Measurements from ENCODE around the gene CCSER1.

The CCSER1 gene

DNA sequence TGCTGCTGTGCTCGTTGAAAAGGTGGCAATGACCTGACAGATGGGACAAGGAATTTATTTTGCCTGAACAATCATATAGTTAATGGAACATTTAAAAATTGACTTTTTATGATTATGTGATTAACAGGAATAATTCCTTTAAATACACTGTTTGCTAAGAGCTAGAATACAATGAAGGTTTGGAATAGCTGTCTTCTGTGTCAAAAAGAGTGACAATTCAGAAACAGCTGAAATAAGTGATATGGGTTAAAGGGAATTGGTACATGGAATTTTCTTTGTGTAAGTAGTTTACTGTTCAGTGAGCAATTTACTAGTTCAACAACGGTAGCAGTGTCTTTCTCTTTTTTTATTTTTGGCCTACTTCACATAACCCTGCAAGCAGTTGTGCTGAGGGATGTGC is 1093.1 kb downstream of the CCSER1 start:
- H3K4me3 ChIP-seq (ENCODE audit: low read depth, low read length): no peak overlapping the region
- no peaks in the 10 kb centered on the region for H3K36me3 ChIP-seq
- TF ChIP-seq, protein P1, sequence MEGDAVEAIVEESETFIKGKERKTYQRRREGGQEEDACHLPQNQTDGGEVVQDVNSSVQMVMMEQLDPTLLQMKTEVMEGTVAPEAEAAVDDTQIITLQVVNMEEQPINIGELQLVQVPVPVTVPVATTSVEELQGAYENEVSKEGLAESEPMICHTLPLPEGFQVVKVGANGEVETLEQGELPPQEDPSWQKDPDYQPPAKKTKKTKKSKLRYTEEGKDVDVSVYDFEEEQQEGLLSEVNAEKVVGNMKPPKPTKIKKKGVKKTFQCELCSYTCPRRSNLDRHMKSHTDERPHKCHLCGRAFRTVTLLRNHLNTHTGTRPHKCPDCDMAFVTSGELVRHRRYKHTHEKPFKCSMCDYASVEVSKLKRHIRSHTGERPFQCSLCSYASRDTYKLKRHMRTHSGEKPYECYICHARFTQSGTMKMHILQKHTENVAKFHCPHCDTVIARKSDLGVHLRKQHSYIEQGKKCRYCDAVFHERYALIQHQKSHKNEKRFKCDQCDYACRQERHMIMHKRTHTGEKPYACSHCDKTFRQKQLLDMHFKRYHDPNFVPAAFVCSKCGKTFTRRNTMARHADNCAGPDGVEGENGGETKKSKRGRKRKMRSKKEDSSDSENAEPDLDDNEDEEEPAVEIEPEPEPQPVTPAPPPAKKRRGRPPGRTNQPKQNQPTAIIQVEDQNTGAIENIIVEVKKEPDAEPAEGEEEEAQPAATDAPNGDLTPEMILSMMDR (IDR thresholded peaks at IDR 0.05; ENCODE audit: low read depth, low read length): no peak
- H3K27ac ChIP-seq: no peak overlapping the region
- H3K9me3 ChIP-seq (ENCODE audit: severe bottlenecking): no peaks in the 10 kb centered on the region
- no peaks in the 10 kb centered on the region for H3K27me3 ChIP-seq (ENCODE audit: insufficient read depth, low read depth, severe bottlenecking)
- no peak for DNase-seq

DNA sequence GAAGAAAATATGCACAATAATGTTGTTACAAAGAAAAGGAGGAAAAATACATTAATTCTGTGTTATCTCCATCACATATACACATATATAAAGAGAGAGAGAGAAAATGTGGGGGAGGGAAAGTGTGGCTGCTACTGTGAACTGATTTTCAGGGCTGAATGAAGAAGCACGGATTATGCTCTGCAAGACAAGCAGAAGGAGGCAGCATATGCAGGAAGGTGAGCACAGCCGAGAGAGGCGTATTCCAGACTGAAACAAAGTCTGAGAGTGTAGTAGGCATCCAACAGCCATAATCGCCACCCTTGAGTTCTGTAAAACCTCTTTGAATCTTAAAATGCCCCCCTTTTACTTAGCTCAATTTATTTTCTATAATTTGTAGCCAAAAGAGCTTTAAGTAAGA is 1094.8 kb downstream of the CCSER1 start:
- no peak for DNase-seq
- TF ChIP-seq, protein P1 (IDR thresholded peaks at IDR 0.05; ENCODE audit: low read depth, low read length): no peak
- H3K36me3 ChIP-seq: no peaks in the 10 kb centered on the region
- no peak overlapping the region for H3K4me3 ChIP-seq (ENCODE audit: low read depth, low read length)
- no peaks in the 10 kb centered on the region for H3K27me3 ChIP-seq (ENCODE audit: insufficient read depth, low read depth, severe bottlenecking)
- H3K9me3 ChIP-seq (ENCODE audit: severe bottlenecking): no peaks in the 10 kb centered on the region
- no peak overlapping the region for H3K27ac ChIP-seq

DNA sequence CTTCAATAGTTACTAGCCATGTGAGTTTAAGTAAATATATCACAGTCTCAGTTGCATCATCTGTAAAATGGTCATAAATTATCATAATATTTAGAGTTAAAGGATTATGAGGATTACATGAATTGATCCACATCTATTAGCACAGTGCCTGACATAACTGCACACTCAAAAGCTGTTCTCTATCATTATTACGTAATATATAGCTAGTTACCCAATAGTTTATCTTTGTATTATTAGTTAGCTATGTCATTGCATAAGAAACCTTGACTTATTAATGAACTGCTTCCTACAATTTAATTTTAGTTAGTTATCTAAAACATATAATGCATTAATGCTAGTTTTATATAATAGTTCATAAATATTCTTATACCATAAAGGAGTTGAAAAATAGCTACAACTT is 1099.7 kb downstream of the CCSER1 start:
- Histone ChIP-seq H3K36me3 (no peaks in the 10 kb centered on the region), H3K4me3 (ENCODE audit: low read depth, low read length) (no peak overlapping the region), H3K27me3 (ENCODE audit: insufficient read depth, low read depth, severe bottlenecking) (no peaks in the 10 kb centered on the region), H3K9me3 (ENCODE audit: severe bottlenecking) (no peaks in the 10 kb centered on the region), H3K27ac (no peak overlapping the region)
- TF ChIP-seq, protein P1 (IDR thresholded peaks at IDR 0.05; ENCODE audit: low read depth, low read length): no peak
- no peak for DNase-seq

DNA sequence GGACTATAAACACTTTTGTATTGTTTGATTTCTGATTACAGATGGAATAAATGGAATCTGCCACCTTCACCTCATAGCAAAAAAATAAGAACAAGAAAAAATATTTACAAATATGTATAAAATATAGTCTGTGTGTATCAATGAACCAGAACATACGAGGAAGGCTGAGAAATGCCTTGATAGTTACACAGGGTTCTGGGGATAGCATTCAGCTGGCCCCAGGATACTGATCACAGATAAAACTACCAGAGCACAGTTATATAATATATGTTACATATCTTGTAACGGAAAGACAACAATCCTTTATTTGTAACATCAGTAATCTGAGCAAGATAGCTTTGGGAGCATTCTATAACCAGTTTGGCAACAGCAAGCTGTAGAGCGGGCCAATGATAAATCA is 1101.5 kb downstream of the CCSER1 start:
- Histone ChIP-seq H3K4me3 (ENCODE audit: low read depth, low read length) (no peak overlapping the region), H3K27me3 (ENCODE audit: insufficient read depth, low read depth, severe bottlenecking) (no peaks in the 10 kb centered on the region), H3K27ac (no peak overlapping the region), H3K36me3 (no peaks in the 10 kb centered on the region), H3K9me3 (ENCODE audit: severe bottlenecking) (no peaks in the 10 kb centered on the region)
- no peak for DNase-seq
- TF ChIP-seq, protein P1 (IDR thresholded peaks at IDR 0.05; ENCODE audit: low read depth, low read length): no peak

DNA sequence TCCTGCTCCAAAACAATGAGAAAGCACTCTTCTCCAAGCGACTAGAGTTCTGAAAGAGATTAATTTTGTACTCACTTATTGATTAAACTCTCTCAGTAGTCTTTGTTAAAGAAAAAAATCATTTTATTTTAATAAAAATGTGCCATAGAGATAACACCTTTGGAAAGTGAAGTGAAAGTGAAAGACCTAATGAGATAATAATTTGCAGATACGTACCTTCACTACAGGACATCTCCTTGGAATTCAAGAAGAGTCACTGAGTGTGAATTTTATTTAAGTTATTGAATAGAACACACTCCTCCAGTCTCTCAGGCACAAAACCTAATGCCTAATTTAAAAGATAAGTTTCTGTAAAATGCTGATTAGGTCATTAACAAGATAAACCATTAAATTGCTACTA is 1106.0 kb downstream of the CCSER1 start:
- Histone ChIP-seq H3K36me3 (no peaks in the 10 kb centered on the region), H3K27ac (no peak overlapping the region), H3K27me3 (ENCODE audit: insufficient read depth, low read depth, severe bottlenecking) (no peaks in the 10 kb centered on the region), H3K9me3 (ENCODE audit: severe bottlenecking) (no peaks in the 10 kb centered on the region), H3K4me3 (ENCODE audit: low read depth, low read length) (no peak overlapping the region)
- DNase-seq: no peak
- TF ChIP-seq, protein P1 (IDR thresholded peaks at IDR 0.05; ENCODE audit: low read depth, low read length): no peak

DNA sequence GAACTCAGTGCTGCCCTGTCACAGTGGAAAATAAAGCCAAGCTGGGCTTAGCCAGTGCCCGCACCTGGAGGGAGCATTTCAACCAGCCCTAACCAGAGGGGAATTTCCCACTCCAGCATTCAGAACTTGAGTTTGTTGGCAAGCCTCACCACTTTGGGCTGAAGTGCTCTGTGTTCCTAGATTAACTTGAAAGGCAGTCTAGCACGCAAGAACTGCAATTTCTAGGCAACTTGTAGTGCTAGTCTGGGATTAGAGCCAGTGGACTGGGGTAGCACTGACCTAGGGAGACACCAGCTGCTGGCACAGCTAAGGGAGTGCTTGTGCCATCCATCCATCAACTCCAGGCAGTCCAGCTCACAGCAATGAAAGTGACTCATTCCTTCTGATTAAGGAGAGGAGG is 1115.9 kb downstream of the CCSER1 start:
- no peaks in the 10 kb centered on the region for H3K27me3 ChIP-seq (ENCODE audit: insufficient read depth, low read depth, severe bottlenecking)
- no peak for DNase-seq
- TF ChIP-seq, protein P1 (IDR thresholded peaks at IDR 0.05; ENCODE audit: low read depth, low read length): no peak
- no peaks in the 10 kb centered on the region for H3K9me3 ChIP-seq (ENCODE audit: severe bottlenecking)
- no peaks in the 10 kb centered on the region for H3K36me3 ChIP-seq
- no peak overlapping the region for H3K4me3 ChIP-seq (ENCODE audit: low read depth, low read length)
- H3K27ac ChIP-seq: no peak overlapping the region

All from WERI-Rb-1 (cell line).